ENCODE results near the gene GLDC.
"Not testable (repeated sequence)": the region's sequence is repeated elsewhere in the genome, so short reads cannot be mapped to it uniquely, and the experiment has no call there.

Gene GLDC

GRCh38 chr9:6645355-6646292 is at the start of gene GLDC:
GLDC (minus strand) TSS chr9:6645729; CDS start chr9:6645499, 230 bp downstream.
- DNase-seq = no peak

- DNase-seq = no peak
Measured at GRCh38 chr9:6692881-6693361, 47.4 kb upstream of the GLDC start.

DNA sequence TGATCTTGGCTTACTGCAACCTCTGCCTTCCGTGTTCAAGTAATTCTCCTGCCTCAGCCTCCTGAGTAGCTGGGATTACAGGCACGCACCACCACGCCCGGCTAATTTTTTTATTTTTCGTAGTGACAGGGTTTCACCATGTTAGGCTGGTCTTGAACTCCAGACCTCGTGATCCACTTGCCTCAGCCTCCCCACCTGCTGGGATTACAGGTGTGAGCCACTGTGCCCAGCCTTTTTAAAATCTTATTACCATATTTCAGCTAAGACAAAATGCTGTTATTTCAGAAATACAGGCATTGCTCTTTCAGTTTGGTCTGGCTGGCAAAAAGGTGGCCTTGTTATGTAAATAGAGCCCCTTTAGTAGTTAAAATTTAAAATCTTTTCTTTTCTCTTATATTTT is 46.9 kb upstream of the GLDC start:
- DNase-seq = no peak

- not testable (repeated sequence) for DNase-seq
Measured at GRCh38 chr9:6690675-6691070, 45.1 kb upstream of the GLDC start.

DNA sequence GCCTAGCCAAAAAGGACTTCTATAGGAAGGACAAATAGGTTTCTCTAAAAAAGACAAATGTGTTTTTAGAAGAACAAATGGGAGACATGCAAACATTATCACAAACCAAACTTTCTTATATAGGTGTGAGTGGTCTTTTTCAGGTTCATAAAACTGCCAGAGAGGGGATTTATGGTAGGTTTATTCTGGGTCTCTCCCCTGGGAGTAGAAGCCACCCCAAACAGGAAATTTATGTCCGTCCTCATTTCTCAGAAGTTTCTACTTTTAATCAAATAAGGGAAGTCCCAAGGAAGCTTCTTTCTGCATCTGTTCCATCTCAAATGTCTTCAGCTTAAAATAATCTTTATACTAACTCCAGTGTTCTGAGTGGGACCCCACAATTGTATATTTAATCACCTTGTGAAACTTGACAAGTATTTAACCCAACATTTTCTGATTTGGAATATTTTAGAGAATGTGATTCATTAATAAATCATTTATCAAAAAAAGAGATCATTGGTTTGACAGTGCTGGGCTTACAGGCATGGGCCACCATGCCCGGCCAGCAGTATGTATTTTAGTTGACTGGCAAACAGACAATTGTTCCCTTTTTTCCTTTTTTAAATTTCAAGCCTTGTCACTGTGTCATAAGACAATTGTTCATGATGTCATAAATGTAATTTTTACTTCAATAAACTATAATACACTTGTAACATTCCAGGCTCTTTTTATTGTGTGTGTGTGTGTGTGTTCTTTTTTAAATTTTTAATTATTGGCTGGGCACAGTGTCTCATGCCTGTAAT is 44.6 kb upstream of the GLDC start:
- no peak for DNase-seq

DNA sequence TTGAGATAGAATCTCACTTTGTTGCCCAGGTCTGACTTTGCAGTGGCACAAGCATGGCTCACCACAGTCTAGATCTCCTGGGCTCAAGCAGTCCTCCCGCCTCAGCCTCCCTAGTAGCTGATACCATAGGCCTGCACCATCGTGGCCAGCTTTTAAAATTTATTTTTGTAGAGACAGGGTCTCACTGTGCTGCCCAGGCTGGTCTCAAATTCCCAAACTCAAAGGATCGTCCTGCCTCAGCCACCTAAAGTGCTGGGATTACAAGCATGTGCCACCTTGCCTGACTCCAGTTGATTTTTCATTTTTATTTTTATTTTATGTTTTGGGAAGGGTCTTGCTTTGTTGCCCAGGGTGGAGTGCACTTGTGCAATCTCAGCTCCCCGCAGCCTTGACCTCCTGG is 41.7 kb upstream of the GLDC start:
- DNase-seq = no peak

DNA sequence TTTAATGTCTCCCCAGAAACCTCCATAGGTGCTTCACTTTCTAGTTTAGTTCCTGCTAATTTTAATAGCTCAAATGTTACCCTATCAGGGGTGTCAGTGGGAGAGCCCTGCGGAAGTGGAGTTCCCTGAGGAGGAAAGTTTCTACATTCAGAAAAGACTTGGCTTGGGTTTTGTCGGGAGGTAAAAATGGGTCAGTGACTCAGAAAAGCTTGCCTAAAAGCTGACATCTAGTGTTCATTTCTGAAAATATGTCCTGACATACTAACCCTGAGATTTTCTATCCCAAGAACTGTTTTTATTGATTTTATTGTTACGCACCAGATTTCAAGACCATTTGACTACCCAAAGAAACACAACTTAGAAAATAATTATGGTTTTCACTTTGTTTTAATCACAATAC is 40.9 kb upstream of the GLDC start:
- DNase-seq = no peak

- no peak for DNase-seq
Measured at GRCh38 chr9:6681957-6682501, 36.5 kb upstream of the GLDC start.

DNA sequence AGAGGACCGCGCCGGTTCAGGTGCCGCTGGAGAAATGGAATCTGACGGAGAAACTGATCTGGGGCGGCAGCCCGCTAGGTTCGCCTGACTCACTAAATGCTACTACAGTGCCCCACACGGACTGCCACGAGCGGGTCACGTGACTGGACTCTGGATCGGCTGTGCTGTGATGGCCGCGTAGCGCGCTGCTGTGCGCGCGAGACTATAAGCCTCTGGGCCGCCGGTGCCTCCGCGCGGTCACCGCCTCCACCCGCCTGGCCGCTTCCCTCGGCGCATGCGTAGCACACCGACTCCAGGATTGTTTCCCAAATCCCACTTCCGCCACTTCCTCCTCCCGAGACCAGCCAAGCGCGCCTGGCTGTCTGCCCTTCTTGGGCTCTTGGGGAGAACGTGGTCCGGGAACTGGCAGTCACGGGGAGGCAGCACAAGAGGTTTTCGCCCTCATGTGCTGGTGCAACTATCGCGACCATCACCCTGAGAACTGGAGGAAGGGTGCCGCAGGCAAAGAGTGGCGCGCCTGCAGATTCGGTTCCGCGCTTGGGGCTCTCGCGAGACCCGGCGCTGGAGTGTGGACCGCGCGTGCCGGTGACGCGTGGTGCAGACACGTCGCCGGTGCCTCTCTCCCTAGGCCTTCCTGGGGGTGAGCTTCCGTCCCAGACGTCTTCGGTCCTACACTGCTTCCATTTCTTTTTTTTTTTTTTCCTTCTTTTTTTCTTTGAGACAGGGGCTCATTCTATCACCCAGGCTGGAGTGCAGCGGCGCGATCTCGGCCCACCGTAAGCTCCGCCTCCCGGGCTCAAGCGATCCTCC is 35.8 kb upstream of the GLDC start:
- peak; percentile 66 for DNase-seq

DNA sequence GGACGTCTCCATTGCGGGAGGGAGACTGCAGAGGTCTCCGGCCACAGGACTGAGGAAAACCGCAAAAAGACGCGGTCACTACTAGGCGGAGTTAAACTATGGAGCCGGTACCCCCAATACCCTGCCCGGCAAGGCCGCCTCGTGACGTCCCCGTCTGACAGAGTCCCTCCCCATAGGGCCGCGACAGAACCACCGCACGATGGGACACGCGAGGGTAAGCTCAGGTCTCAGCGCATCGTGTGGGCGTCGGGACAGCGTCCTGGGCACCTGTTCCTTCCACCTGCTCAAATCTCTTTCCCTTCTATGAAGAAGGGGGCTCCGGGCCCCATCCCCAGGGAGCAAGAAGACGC is 35.2 kb upstream of the GLDC start:
- no peak for DNase-seq

GRCh38 chr9:6677803-6678202 is 32.3 kb upstream of the GLDC start:
- DNase-seq = no peak

- DNase-seq = no peak
Measured at GRCh38 chr9:6676254-6676921, 30.9 kb upstream of the GLDC start.

- no peak for DNase-seq
Measured at GRCh38 chr9:6675268-6675667, 29.7 kb upstream of the GLDC start.

DNA sequence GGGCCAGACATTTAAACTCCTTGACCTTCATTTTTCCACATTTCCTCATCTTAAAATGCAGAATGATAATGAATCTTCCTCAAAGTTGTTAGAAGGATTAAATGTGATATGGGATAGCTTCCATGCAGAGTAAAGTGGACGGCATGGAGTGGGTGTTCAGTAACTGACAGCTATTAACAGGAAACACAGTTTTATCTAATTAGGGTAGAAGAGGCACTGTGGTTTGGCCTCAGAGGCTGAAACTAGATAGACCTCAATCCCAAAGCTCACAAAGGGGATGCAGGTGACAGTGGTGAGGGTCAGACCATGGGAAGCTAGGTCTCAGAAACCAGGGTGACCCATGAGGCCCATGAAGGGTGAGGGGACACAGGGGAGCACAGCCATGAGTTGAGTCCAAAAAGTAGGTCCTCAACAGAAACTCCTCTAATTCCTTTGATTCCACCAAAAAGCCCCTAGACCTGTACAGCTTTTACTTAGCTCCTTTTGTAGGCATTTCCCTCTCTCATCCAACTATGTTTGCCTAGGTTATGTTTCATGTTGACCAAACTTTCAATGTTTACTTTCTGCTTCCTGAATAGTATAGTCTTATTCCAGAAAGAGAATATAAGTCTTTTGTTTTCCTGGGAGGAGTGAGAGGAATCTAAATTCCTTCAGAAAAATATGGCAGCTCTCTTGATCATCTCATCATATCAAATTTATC is 27.9 kb upstream of the GLDC start:
- DNase-seq = no peak

DNA sequence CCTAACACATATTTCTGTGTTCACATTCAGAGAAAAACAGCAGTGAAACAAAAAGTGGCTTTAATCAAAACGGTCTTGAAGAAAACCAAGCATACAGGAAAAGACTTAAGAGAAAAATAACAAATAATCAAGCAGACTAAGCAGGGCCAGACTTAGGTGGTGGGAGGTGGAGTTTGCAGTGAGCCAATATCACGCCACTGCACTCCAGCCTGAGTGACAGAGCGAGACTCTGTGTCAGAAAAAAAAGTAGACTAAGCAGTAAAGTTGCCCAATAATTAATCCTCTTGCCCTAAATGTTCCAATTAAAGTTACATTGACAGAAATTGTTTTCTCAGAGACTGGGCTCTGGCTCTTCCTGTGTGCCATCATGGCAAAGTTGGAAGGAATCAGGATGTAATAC is 26.6 kb upstream of the GLDC start:
- DNase-seq = no peak

GRCh38 chr9:6671416-6671815 is 25.9 kb upstream of the GLDC start:
- DNase-seq = no peak

DNA sequence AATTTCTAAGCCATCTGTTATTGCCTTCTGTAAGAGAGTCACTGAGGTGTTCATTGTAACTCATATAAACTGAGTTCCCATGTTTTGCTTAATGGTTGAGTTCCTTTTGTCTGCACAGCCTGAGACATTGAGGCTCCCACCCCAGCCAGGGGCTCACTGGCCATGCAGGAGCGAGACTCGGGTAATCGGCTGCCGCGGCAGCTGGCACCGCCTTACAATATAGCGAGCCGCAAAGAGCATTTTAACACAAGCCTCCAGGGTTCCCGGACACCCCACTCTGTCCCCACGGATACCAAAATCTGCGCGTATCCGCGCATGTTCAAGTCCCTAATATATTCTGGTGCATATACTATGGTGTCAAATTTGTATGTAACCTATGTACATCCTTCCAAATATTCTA is 24.4 kb upstream of the GLDC start:
- no peak for DNase-seq

DNA sequence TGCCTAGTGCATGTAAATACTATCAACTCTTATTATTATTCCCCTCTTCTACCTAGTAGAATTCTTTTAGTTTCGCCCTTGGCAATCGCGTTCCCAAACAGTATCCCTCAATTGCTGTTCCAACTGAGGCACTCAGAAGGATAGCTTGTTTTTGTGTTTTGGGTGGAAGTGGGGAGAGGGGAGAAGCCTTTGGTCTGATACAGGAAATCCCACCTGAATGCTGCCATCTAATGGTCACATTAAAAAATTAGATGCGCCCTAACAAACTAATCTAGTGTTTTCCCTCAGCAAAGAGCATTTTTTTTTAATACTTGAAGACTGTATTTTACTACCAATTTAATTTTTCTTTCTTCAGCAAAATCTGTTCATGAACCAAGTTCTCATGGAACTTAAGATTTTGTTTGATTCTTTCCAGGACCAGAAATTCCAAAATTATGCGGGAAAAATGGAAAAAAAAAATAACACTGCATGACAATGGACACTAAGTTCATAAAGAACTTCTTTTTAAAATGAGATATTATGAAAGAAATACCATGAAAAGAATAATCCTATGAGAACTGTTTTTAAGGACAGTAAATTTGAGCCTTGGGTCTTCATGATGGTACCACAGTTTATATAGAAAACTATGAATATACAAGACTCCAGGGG is 22.2 kb upstream of the GLDC start:
- no peak for DNase-seq

- no peak for DNase-seq
Measured at GRCh38 chr9:6667080-6667479, 21.6 kb upstream of the GLDC start.

GRCh38 chr9:6665628-6666027 is 20.1 kb upstream of the GLDC start:
- DNase-seq = no peak

DNA sequence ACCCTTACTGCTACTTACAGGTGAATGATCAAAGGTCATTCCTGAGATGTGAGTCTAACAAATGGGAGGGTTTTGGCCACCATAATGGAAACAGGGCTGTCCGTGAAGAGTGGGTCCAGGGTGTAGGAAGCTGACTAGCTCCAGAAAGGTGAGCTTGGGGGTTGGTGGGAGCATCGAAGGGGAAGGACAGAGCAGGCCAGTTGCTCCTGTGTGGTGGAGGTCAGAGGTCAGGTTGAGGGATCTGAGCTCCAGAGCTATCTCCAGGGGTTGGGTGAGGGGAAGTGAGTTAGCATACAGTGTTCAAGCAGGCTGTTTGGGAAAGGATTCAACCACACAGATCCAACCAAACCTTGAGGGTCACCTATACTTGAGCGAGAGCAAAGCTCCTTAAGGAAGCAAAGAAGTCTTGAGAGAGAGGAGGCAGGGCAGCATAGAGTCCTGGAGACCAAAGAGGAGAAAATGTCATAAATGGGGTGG is 18.7 kb upstream of the GLDC start:
- no peak for DNase-seq
